CD14-positive monocyte (primary cell): ENCODE measurements around the gene SIM1. TPM values are rescaled to one million over a fixed set of nuclear protein-coding genes. Genes with fewer than 3 reads are reported as not detected.

Experiments used
- DNase-seq, 3 donors: peaks; one replicate each; pipeline ENCODE4 v3.0.0-alpha.2; 2011 to 2022
- H2AFZ ChIP-seq: 2 replicates; pipeline ENCODE4 v1.6.0; 2012; ENCODE audit warnings: mild to moderate bottlenecking, low read depth, low read length, inconsistent platforms; ENCODE audit not compliant: insufficient read depth, poor library complexity, severe bottlenecking
- H3K27ac ChIP-seq, 2 donors: 1 replicate in 1 of 2; 2 replicates in 1 of 2; pipeline ENCODE4 v1.5.1; 2012 to 2013; ENCODE audit warnings: low read length in 2 of 2, control low read depth in 1 of 2, inconsistent platforms in 1 of 2, low read depth in 1 of 2, mild to moderate bottlenecking in 1 of 2
- H3K27me3 ChIP-seq, 2 donors: one replicate each; pipeline versions ENCODE4 v1.6.0 to v1.6.1; 2011 to 2013; ENCODE audit warnings: low read length in 2 of 2; ENCODE audit not compliant: control insufficient read depth in 2 of 2, insufficient read depth in 2 of 2
- H3K36me3 ChIP-seq, 2 donors: replicated peaks in 1 of 2; 1 replicate in 1 of 2; 2 replicates in 1 of 2; pipeline versions ENCODE4 v1.5.1 to v1.6.1; 2012 to 2013; ENCODE audit warnings: low read length in 2 of 2, control low read depth in 1 of 2, inconsistent platforms in 1 of 2, mild to moderate bottlenecking in 1 of 2; ENCODE audit not compliant: insufficient read depth in 2 of 2, control insufficient read depth in 1 of 2
- H3K4me1 ChIP-seq, 2 donors: 1 replicate in 1 of 2; 2 replicates in 1 of 2; pipeline versions ENCODE4 v1.5.1 to v1.6.1; 2012 to 2013; ENCODE audit warnings: low read length in 2 of 2, control low read depth in 1 of 2, inconsistent platforms in 1 of 2, mild to moderate bottlenecking in 1 of 2, moderate library complexity in 1 of 2; ENCODE audit not compliant: insufficient read depth in 2 of 2, control insufficient read depth in 1 of 2
- H3K4me2 ChIP-seq: replicated peaks from 2 replicates; pipeline ENCODE3; 2012; ENCODE audit warnings: low read length, moderate library complexity, mild to moderate bottlenecking; ENCODE audit not compliant: poor library complexity, severe bottlenecking; ENCODE audit errors: extremely low read depth
- H3K4me3 ChIP-seq, 3 experiments: fragments of 200-600 bp in 1 of 3; sonication (generic) in 1 of 3; replicated peaks in 1 of 3; 1 replicate in 2 of 3; 2 replicates in 1 of 3; pipeline ENCODE4 v1.5.1; 2011 to 2013; ENCODE audit warnings: low read length in 3 of 3, mild to moderate bottlenecking in 3 of 3, control low read depth in 2 of 3, low read depth in 2 of 3, inconsistent platforms in 1 of 3, moderate library complexity in 1 of 3
- H3K79me2 ChIP-seq: 2 replicates; pipeline ENCODE4 v1.6.0; 2012; ENCODE audit warnings: mild to moderate bottlenecking, control low read depth, inconsistent platforms, low read length, moderate library complexity; ENCODE audit not compliant: insufficient read depth
- H3K9ac ChIP-seq: 2 replicates; pipeline ENCODE4 v1.6.0; 2017; ENCODE audit warnings: low read length, mild to moderate bottlenecking; ENCODE audit not compliant: insufficient read depth, poor library complexity, severe bottlenecking
- H3K9me3 ChIP-seq, 2 donors: replicated peaks in 1 of 2; 1 replicate in 1 of 2; 2 replicates in 1 of 2; pipeline versions ENCODE4 v1.5.1 to v1.6.1; 2012 to 2013; ENCODE audit warnings: low read length in 2 of 2, control low read depth in 1 of 2; ENCODE audit not compliant: control insufficient read depth in 1 of 2, insufficient read depth in 1 of 2
- H4K20me1 ChIP-seq: 2 replicates; pipeline ENCODE4 v1.6.0; 2012; ENCODE audit warnings: mild to moderate bottlenecking, low read length, control low read depth, moderate library complexity; ENCODE audit not compliant: insufficient read depth
- H3K27ac Mint-ChIP-seq, 7 donors: one replicate each; pipeline ENCODE4 v1.8.0; 2020; ENCODE audit warnings: mild to moderate bottlenecking in 7 of 7, mixed read lengths in 7 of 7, moderate library complexity in 6 of 7, inconsistent platforms in 2 of 7
- H3K27me3 Mint-ChIP-seq, 3 donors: one replicate each; pipeline ENCODE4 v1.8.0; 2021 to 2022; ENCODE audit warnings: low read depth in 3 of 3, mild to moderate bottlenecking in 3 of 3, mixed read lengths in 3 of 3, moderate library complexity in 3 of 3, inconsistent platforms in 1 of 3
- H3K36me3 Mint-ChIP-seq, 2 donors: one replicate each; pipeline ENCODE4 v1.8.0; 2020; ENCODE audit warnings: mixed read lengths in 2 of 2, inconsistent platforms in 1 of 2, mild to moderate bottlenecking in 1 of 2
- H3K4me1 Mint-ChIP-seq: one replicate; pipeline ENCODE4 v1.8.0; 2020; ENCODE audit warnings: mild to moderate bottlenecking, mixed read lengths
- H3K4me3 Mint-ChIP-seq, 2 donors: one replicate each; pipeline ENCODE4 v1.8.0; 2020; ENCODE audit warnings: mild to moderate bottlenecking in 2 of 2, mixed read lengths in 2 of 2, moderate library complexity in 1 of 2
- H3K9me3 Mint-ChIP-seq, 7 donors: one replicate each; pipeline ENCODE4 v1.8.0; 2020 to 2022; ENCODE audit warnings: mixed read lengths in 7 of 7, mild to moderate bottlenecking in 6 of 7, moderate library complexity in 6 of 7, inconsistent platforms in 2 of 7
- WGBS: methylation state at CpG from one replicate; pipeline ENCODE4 v1.1.5; 2013; ENCODE audit warnings: missing lambda C conversion rate; ENCODE audit not compliant: insufficient coverage; 5-methylcytosine and 5-hydroxymethylcytosine counted together
- intact Hi-C, 2 donors: fragments of 100-400 bp; cut with micrococcal nuclease; formaldehyde crosslinking; loops; one replicate each; pipeline versions ENCODE4 v1.15.0 to v1.15.1; 2023
- polyA plus RNA-seq, 3 donors: library from polyadenylated mRNA; depleted of rRNA in 1 of 3; unstranded in 2 of 3; stranded (reverse) in 1 of 3; fragments of 300-500 nt in 2 of 3; fragments of >200 nt in 1 of 3; fragmentation: Illumina TruSeq in 2 of 3; gene quantifications; 1 replicate in 2 of 3; 2 replicates in 1 of 3; pipeline ENCODE4 v1.2.3, GENCODE V29; 2012 to 2021
- TF ChIP-seq, protein P1 (sequence below): fragments of 200-600 bp; IDR thresholded peaks from one replicate; pipeline ENCODE4 v1.8.0; 2022; ENCODE audit warnings: antibody characterized with exemption, mild to moderate bottlenecking

Gene SIM1
- polyA plus RNA-seq, 3 donors, result not detected

GRCh38 chr6:100491952-100492670 lies 27.4 kb upstream of the SIM1 start:
- no peak overlapping the region for H2AFZ ChIP-seq
- H3K4me1 Mint-ChIP-seq, result peaks cover 2% of the 10 kb centered on the region
- TF ChIP-seq, protein P1, sequence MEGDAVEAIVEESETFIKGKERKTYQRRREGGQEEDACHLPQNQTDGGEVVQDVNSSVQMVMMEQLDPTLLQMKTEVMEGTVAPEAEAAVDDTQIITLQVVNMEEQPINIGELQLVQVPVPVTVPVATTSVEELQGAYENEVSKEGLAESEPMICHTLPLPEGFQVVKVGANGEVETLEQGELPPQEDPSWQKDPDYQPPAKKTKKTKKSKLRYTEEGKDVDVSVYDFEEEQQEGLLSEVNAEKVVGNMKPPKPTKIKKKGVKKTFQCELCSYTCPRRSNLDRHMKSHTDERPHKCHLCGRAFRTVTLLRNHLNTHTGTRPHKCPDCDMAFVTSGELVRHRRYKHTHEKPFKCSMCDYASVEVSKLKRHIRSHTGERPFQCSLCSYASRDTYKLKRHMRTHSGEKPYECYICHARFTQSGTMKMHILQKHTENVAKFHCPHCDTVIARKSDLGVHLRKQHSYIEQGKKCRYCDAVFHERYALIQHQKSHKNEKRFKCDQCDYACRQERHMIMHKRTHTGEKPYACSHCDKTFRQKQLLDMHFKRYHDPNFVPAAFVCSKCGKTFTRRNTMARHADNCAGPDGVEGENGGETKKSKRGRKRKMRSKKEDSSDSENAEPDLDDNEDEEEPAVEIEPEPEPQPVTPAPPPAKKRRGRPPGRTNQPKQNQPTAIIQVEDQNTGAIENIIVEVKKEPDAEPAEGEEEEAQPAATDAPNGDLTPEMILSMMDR, result no peak

DNA sequence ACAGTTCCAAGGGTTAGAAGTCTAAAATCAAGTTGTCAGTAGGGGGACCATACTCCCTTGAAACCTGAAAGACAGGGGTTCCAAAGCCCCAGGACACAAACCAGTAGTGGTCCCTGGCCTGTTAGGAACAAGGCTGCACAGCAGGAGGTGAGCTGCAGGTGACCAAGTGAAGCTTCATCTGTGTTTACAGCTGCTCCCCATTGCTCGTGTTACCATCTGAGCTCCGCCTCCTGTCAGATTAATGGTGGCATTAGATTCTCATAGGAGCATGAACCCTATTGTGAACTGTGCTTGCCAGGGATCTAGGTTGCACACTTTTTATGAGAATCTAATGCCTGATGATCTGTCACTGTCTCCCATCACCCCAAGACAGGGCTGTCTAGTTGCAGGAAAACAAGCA lies 25.3 kb upstream of the SIM1 start:
- H3K27me3 ChIP-seq, result peaks cover 13% of the 10 kb centered on the region in 2 donors
- H3K36me3 ChIP-seq, result no peaks in the 10 kb centered on the region
- no peaks in the 10 kb centered on the region for H3K79me2 ChIP-seq
- H3K9me3 ChIP-seq, result no peaks in the 10 kb centered on the region
- no peak overlapping the region for H3K4me3 ChIP-seq
- no peak overlapping the region for H3K27ac Mint-ChIP-seq
- H2AFZ ChIP-seq, result no peak overlapping the region
- TF ChIP-seq, protein P1, result no peak
- no peak overlapping the region for H3K27ac ChIP-seq
- WGBS, result no CpG with 5 or more reads among the region's 2 CpGs
- intact Hi-C loops, result no loop called here
- no peaks in the 10 kb centered on the region for H3K36me3 Mint-ChIP-seq
- DNase-seq, result no peak
- peaks cover 0 to 5% (median 3%) of the 10 kb centered on the region in 7 donors for H3K9me3 Mint-ChIP-seq
- peaks cover 4 to 26% (median 12%) of the 10 kb centered on the region in 3 donors for H3K27me3 Mint-ChIP-seq
- H3K4me1 Mint-ChIP-seq, result peaks cover 2% of the 10 kb centered on the region
- no peaks in the 10 kb centered on the region for H4K20me1 ChIP-seq
- no peak overlapping the region for H3K9ac ChIP-seq
- no peak overlapping the region for H3K4me3 Mint-ChIP-seq
- H3K4me2 ChIP-seq, result no peak overlapping the region
- H3K4me1 ChIP-seq, result no peaks in the 10 kb centered on the region

More at GRCh38 chr6:100491952-100492670, 27.4 kb upstream of the SIM1 start:
- Histone ChIP-seq H3K4me2 (no peak overlapping the region), H3K79me2 (no peaks in the 10 kb centered on the region), H4K20me1 (no peaks in the 10 kb centered on the region), H3K4me1 (no peaks in the 10 kb centered on the region), H3K27me3 (peaks cover 6 to 8% of the 10 kb centered on the region in 2 donors), H3K36me3 (no peaks in the 10 kb centered on the region), H3K9me3 (no peaks in the 10 kb centered on the region), H3K9ac (no peak overlapping the region), H3K27ac (no peak overlapping the region), H3K4me3 (no peak overlapping the region)
- DNase-seq, result no peak
- Mint-ChIP-seq H3K36me3 (no peaks in the 10 kb centered on the region), H3K27ac (no peak overlapping the region), H3K4me3 (no peak overlapping the region), H3K9me3 (peaks cover 0 to 15% (median 8%) of the 10 kb centered on the region in 7 donors), H3K27me3 (peaks cover 4 to 18% (median 10%) of the 10 kb centered on the region in 3 donors)
- WGBS, result 82% methylated on average over 7 of the region's 13 CpGs
- intact Hi-C loops, result no loop called here
